ENCODE measurements around the gene DCHS1. TPM values are rescaled to one million over a fixed set of nuclear protein-coding genes. Genes with fewer than 3 reads are reported as not detected.

Gene DCHS1
- total RNA-seq, 4 donors from 2014 or later: 7.0 to 23.7 (median 10.7) TPM

- TF ChIP-seq CTCF (IDR thresholded peaks at IDR 0.05; ENCODE audit: low read depth): no peak
Observed at GRCh38 chr11:6656584-6656915, 941 bp upstream of the DCHS1 start.

GRCh38 chr11:6655020-6655789 lies 404 bp downstream of the DCHS1 start:
- TF ChIP-seq CTCF (IDR thresholded peaks at IDR 0.05; ENCODE audit: low read depth): no peak

GRCh38 chr11:6654281-6655019 lies 1.2 kb downstream of the DCHS1 start:
- TF ChIP-seq CTCF (IDR thresholded peaks at IDR 0.05; ENCODE audit: low read depth): no peak

- TF ChIP-seq CTCF (IDR thresholded peaks at IDR 0.05; ENCODE audit: low read depth): no peak
Observed at GRCh38 chr11:6653656-6654055, 2.0 kb downstream of the DCHS1 start.

- no peak for TF ChIP-seq CTCF (IDR thresholded peaks at IDR 0.05; ENCODE audit: low read depth)
Observed at GRCh38 chr11:6653097-6653496, 2.5 kb downstream of the DCHS1 start.

GRCh38 chr11:6652182-6652581 lies 3.4 kb downstream of the DCHS1 start:
- no peak for TF ChIP-seq CTCF (IDR thresholded peaks at IDR 0.05; ENCODE audit: low read depth)

- TF ChIP-seq CTCF (IDR thresholded peaks at IDR 0.05; ENCODE audit: low read depth): no peak
Observed at GRCh38 chr11:6650980-6651379, 4.6 kb downstream of the DCHS1 start.
